GM10266 (cell line): ENCODE results near the gene SCLY.

Experiments used
- DNase-seq: peaks from one replicate; pipeline ENCODE4 v3.0.0; 2012; ENCODE audit errors: extremely low spot score
- CTCF ChIP-seq: IDR thresholded peaks from 2 replicates; pipeline ENCODE4 v1.5.1; 2012; ENCODE audit warnings: mild to moderate bottlenecking, low read depth; ENCODE audit not compliant: control insufficient read depth, insufficient read depth; ENCODE audit errors: missing control alignments

The SCLY gene

DNA sequence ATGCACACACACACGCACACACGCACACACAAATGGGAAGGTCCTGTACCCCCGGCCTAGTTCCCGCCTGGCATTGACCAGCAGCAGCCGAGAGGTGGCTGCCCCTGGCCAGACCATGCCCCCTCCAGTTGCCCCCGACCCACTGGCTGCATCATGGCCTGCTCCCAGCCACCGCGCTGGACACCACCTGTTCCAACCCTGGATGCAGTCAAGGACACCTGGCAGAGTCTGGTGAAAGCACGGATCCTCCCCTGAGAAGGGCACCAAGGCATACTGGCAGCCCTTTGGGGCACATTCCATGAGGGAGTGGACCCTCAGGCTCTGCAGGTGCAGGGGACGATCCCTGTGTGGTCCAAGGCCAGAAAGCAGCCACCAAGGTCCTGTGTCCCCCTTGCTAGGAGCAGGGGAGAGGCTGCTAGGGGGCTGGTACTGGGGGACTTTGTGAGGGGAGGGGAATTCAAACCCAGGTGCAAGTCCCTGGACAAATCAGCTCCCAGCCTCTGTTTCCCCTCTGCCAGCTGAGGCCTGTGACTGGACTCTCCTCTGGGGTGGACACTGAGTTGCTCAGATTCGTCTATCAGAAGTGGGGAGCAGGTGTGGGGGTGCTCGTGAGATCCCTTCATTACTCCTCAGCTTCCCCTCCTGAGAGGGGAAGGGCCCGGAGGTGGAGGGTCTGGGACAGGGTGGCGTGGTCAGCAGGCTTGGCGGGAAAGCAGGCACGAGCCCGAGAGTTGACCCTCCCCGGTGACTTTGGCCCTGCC lies 42.8 kb downstream of the SCLY start:
- DNase-seq: no peak
- TF ChIP-seq CTCF: no peak

DNA sequence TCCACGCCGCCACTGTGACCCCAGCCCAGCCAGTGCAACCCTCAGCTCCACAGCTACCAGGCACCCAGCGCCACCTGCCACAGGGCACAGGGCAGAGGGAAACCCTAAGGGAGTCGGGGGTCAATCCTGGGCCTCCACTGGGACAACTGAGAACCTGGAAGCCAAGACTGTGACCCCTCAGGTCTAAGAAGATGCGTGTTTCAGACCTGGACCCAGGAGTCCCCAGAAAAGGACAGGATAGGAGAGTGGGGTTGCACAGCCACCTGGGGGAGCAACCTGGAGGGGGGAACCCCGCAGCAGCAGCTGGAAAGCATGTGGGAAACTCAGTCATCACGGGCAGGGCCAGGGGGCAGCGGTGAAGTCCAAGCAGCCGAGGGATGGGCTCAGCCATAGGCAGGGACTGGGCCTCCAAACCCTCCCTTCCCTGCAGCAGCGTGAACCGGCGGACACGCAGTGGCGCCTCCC lies 43.5 kb downstream of the SCLY start:
- TF ChIP-seq CTCF: no peak
- DNase-seq: peak; percentile 17

DNA sequence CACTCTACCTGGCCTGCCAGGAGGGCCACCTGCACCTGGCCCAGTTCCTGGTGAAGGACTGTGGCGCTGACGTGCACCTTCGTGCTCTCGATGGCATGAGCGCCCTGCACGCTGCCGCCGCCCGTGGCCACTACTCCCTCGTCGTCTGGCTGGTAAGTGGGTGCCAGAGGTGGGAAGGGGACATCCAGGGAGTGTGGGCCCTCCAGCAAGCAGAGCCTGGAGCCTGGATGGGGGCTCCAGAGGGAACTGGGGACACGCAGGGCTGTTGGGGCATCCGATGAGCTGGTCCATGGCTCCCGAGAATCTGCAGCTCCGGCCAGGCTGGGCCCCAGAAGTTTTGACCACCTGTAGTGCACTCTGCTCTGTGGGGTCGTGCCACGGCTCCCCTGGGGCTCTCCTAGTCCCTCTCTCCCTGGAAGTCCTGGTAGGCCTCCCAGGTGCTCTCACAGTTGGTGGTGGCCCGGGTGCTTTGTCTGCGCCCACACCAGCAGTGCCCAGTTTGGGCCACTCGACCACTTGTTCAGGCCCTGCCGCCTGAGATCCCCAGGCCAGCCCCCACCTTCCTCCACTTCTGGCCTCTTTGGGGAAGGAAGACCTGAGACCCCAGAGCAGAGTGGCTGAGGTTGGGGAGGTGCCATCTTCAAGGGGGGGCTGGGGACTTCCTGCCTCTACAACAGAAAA lies 44.0 kb downstream of the SCLY start:
- no peak for DNase-seq
- no peak for TF ChIP-seq CTCF

DNA sequence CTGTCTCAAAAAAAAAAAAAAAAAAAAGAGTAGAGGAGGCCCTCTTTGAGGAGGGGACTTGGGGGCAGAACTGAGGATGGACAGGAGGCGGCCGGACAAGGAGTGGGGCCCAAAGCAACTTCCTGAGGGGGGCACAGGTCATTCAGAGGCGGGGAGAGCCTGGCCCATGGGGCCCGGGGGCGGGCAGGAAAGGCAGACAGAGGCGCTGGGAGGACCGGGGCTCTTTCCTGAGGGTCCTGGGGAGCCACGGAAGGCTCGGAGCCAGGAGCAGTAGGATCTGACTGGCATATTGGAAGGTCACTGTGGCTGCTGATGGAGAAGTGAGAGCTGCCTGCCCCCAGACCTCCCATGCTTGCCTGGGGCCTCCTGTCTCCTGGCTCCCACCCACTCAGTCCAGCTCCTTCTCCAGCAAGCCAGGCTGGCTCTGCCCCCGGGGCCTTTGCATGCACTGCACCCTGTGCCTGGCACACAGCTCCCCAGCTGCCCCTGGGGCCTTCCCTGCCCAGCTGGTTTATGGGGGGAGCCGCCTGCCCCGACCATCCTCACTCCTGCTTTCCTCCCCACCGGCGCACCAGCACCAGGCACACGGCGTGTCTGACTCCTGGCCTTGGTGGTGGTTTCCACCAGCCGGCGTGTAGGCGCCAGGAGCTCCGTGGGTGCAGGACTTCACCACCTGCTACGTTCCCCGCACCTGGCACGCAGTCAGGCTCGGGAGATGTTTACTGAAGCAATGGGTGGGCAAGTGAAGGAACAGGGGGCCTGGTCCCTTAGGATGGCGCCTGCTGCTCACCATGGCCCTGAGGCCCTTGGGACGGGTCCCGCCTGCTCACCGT lies 44.9 kb downstream of the SCLY start:
- no peak for TF ChIP-seq CTCF
- DNase-seq: no peak

- DNase-seq: no peak
- no peak for TF ChIP-seq CTCF
Observed at GRCh38 chr2:238106339-238106697, 45.5 kb downstream of the SCLY start.

DNA sequence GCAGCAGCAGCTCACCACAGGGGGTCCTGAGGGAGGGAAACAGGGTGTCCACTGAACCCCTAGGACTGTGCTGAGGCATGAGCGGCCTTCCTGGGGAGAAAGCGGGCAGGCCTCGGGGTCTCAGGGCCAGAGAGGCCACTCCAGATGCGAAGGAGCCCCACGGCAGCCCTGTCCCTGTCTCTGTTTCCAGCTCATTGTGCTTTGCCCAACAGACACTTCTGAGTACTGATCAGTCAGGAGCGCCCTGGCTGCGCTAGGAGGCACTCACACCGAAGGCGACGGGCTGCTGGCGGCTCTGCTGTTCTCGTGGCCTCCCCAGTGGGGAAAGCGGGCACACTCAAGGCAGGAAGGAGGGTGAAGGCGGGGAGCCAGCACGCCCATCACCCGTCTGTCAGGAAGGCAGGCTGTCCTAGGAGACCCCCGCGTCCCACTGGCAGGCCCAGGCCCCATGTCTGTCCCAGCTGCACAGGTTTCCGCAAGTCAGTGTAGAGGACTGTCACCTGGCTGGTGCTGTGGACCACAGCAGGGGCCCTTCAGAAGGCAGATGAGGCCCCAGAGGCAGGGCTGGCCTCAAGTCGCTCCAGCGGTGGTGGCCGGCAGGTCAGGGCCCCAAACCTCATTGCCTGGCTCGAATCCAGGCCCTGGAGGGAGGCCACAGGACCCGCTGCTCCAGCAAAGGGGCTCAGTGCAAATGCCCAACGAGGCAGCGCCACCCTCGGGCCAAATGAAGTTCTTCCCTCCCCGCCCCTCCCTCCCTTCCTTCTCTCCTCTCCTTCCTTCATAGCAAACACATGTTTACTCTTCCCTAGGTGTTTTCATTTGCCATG lies 46.1 kb downstream of the SCLY start:
- TF ChIP-seq CTCF: peak; percentile 49
- DNase-seq: peak; percentile 69
